Ovary (tissue), 3 donors: Measurements from ENCODE around the gene ROPN1L.

Source experiments
- CTCF ChIP-seq, 3 donors: fragments of 450-650 bp in 2 of 3; fragments of 200-600 bp in 1 of 3; IDR thresholded peaks; one replicate each; pipeline versions ENCODE4 v1.5.1 to v1.8.0; 2016 to 2022; ENCODE audit warnings: antibody characterized with exemption in 3 of 3, mild to moderate bottlenecking in 1 of 3
- EP300 ChIP-seq: sonication (generic); formaldehyde crosslinking; IDR thresholded peaks from one replicate; pipeline ENCODE4 v1.6.1; 2017; ENCODE audit warnings: antibody characterized with exemption
- POLR2A ChIP-seq: fragments of 450-650 bp; IDR thresholded peaks from one replicate; pipeline ENCODE4 v1.6.1; 2017; ENCODE audit warnings: antibody characterized with exemption, mild to moderate bottlenecking, moderate library complexity
- donor health status: DM: no; HTN: no; CAD: no.

GRCh38 chr5:10493884-10494283, 52.2 kb downstream of the ROPN1L start:
- TF ChIP-seq CTCF (IDR thresholded peaks at IDR 0.05) (no peak), POLR2A (no peak), EP300 (no peak)
